ENCODE measurements around the gene S1PR4.

S1PR4 gene

GRCh38 chr19:3229346-3229743 lies 50.8 kb downstream of the S1PR4 start:
- H3K4me1 ChIP-seq (ENCODE audit: control insufficient read depth, insufficient read depth, low read length), result peaks cover 7% of the 10 kb centered on the region; the same call in 1 of the 2 replicates
- no peak overlapping the region for H3K27ac ChIP-seq (ENCODE audit: low read depth, low read length)
- H3K27me3 ChIP-seq (ENCODE audit: control insufficient read depth, insufficient read depth, low read length), result peaks cover 62% of the 10 kb centered on the region
- no peak overlapping the region for H3K4me3 ChIP-seq (ENCODE audit: low read depth, low read length)
- no peaks in the 10 kb centered on the region for H3K9me3 ChIP-seq (ENCODE audit: control insufficient read depth, insufficient read depth, low read depth, low read length)
- no peaks in the 10 kb centered on the region for H3K36me3 ChIP-seq (ENCODE audit: control insufficient read depth, insufficient read depth, low read length)
- H3K9ac ChIP-seq (ENCODE audit: low read length), result no peak overlapping the region
